Thyroid gland (tissue), 4 donors: ENCODE measurements around the gene ITGA5.

ENCODE experiments used
- CTCF ChIP-seq, 6 experiments: fragments of 200-600 bp in 3 of 6; fragments of 450-650 bp in 3 of 6; sonication (generic) in 3 of 6; IDR thresholded peaks; one replicate each; pipeline ENCODE4 v1.5.1; 2016 to 2019; ENCODE audit warnings: antibody characterized with exemption in 6 of 6, mild to moderate bottlenecking in 2 of 6, inconsistent platforms in 1 of 6, moderate library complexity in 1 of 6
- POLR2A ChIP-seq, 2 donors: fragments of 450-650 bp; IDR thresholded peaks; one replicate each; pipeline ENCODE4 v1.6.1; 2017; ENCODE audit warnings: antibody characterized with exemption in 2 of 2, mild to moderate bottlenecking in 2 of 2, moderate library complexity in 1 of 2

- TF ChIP-seq POLR2A (IDR thresholded peaks at IDR 0.05) = no peak
- peak; percentile 47 to 83 (median 76) for TF ChIP-seq CTCF (IDR thresholded peaks at IDR 0.05)
These were observed 50.1 kb downstream of the ITGA5 start for GRCh38 chr12:54368709-54369596.
